HG03103 (cell line): ENCODE measurements around the gene MYCL.
"Not testable (repeated sequence)": the region's sequence is repeated elsewhere in the genome, so short reads cannot be mapped to it uniquely, and the experiment has no call there.

Source experiments
- ATAC-seq: cut with Tn5 transposase; IDR thresholded peaks from one replicate; pipeline ENCODE4 v1.9.1; 2021; ENCODE audit warnings: low read depth; ENCODE audit not compliant: unreplicated experiment

The MYCL gene

DNA sequence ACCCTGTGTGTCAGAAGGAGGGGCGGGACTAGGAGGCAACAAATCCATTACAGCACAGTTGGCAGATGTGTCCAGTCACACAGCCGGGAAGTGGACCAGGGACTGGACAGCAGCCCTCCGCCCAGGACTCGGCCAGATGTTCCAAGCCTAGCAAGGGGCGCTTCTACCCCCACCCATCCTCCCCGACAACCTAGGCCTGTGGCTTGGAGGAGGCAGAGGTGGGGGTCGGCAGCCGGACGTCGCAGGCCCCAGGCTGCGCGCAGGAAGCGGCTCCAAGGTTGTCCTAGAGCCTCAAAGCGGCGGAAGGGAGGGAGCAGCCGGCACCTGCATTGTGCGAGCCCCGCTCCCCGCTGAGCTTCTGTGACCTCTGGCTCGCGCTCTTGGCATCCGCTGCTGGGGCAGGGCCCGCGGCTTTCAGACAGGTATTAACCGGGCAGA lies 20.6 kb upstream of the MYCL start:
- no peak for ATAC-seq

DNA sequence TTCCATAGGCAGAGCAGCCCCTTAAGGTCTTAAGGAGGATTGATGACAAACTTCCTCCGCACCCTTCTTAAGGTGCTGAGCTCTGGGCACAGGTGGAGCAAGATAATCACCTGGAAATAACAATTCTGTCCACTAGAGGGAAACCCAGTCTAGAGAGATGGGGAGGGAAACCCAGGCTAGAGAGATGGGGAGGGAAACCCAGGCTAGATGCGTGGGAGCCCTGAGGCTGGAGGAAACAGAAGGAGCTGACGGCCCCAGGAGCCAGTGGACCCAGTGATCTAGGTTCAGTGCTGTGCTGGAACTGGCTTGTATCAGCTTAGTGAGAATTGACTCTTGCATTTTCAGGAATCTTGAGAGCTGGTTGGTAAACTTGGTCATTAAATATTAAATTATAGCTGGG lies 17.8 kb upstream of the MYCL start:
- no peak for ATAC-seq

DNA sequence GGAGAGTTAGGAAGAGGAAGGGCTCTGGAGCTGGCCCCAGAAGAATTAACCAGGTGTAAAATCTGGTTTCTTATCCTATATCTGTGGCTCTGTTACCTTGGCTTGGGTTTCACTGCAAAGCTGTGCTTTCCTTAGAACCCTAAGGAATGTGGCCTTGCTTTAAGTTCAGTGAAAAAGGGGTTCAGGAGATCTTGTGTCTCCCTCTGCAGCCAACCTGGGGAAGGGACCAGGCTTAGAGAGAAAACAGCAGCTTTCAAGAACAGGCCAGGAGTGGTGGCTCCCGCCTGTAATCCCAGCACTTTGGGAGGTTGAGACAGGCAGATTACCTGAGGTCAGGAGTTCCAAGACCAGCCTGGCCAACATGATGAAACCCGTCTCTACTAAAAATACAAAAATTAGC lies 16.1 kb upstream of the MYCL start:
- ATAC-seq, result no peak

DNA sequence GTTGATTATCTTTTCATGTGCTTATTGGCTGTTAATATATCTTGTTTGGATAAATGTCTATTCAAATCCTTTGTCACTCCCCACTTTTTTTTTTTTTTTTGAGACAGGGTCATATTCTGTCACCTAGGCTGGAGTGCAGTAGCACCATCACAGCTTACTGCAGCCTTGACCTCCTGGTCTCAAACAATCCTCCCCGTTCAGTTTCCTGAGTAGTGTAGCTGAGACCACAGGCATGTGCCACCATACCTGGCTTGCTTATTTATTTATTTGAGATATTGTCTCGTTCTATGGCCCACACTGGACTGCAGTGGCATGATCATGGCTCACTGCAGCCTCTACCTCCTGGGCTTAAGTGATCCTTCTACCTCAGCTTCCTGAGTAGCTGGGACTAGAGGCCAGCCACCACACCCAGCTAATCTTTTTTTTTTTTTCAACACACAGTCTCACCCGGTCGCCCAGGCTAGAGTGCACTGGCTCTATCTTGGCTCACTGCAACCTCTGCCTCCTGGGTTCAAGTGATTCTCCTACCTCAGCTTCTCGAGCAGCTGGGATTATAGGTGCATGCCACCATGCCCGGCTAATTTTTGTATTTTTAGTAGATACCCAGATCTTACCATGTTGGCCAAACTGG lies 13.9 kb upstream of the MYCL start:
- no peak for ATAC-seq

DNA sequence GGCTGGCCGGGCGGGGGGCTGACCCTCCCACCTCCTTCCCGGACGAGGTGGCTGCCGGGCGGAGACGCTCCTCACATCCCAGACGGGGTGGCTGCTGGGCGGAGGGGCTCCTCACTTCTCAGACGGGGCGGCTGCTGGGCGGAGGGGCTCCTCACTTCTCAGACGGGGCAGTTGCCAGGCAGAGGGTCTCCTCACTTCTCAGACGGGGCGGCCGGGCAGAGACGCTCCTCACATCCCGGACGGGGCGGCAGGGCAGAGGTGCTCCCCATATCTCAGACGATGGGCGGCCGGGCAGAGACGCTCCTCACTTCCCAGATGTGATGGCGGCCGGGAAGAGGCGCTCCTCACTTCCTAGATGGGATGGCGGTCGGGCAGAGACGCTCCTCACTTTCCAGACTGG lies 11.4 kb upstream of the MYCL start:
- ATAC-seq, result not testable (repeated sequence)

DNA sequence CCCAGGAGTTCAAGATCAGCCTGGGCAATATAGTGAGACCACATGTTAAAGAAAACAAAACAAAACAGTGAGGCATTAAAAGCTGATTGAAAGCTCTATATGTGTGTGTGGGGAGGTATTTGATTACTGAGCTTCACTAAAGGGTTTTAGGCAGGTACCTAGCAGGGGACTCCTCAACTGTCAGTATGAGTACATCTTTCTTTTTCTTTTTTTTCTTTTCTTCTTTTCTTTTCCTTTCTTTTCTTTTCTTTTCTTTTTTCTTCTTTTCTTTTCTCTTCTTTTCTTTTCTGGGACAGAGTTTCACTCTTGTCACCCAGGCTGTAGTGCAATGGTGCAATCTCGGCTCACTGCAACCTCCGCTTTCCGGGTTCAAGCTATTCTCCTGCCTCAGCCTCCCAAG lies 8.5 kb upstream of the MYCL start:
- ATAC-seq, result no peak

DNA sequence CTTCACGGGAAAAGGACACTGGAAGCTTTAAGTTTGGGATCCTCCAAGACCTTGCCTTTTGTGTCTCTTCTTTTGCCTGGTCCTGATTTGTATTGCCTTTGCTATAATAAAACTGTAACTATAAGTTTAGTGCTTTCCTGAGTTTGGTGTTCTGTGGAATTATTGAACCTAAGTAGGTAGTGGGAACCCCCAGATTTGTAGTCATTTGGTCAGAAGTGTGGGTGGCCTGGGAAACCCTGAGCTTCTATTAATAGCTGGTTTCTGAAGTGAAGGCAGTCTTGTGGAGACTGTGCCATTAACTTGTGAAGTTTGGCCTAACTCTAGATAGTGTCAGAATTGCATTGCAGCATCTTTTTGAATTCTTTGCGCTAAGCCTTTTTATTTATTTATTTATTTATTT lies 6.8 kb upstream of the MYCL start:
- ATAC-seq, result no peak

DNA sequence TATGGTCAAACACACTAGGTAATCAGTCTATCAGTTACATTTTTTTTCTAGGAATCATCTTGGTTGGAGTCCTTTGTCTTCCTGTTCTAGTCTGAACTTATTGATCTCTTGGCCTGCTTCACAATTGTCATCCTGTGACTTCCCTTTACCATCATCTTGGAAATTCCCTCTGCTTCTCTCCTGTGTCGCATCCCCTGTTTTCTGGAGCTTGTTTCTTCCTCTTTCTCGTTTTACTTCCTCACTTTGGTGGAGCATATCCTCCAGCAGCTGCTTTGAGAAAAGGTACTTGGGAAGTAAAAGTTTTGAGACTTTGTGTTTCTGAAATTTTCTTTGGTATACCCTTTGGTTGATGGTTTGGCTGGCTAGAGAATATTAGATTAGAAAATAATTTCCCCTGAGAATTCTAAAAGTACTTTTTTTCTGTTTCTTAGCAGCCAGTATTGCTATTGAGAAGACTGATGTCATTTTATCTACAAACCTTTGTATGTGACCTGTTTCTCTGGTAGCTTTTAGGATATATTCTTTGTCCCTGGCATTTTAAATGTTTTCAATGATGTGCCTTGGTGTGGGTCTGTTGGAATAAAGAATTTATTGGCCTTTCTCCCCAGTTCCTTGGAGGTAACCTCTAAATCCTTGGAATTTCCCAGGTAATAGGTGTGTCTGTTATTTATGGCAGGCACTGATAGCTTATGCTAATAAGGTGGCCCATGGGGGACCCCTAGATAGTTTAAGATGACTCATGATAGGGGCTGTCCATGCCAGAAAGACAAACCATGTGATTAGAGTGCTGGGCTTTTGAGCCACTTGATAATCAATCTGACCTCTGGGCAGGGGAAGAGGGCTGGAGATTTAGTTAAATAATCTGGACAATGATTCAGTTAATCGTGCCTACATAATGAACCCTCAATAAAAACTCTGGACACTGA lies 6.1 kb upstream of the MYCL start:
- no peak for ATAC-seq

DNA sequence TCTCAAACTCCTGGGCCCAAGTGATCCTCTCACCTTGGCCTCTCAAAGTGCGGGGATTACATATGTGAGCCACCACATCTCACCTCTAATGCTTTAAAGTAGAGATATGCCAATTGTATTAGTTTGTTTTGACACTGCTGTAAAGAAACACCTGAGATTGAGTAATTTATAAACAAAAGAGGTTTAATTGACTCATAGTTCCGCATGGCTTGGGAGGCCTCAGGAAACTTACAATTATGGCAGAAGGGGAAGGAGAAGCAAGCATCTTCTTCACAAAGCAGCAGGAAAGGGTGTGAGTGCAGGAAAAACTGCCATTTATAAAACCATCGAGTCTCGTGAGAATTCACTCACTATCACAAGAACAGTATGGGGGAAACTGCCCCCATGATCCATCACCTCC lies 3.5 kb upstream of the MYCL start:
- ATAC-seq, result no peak

DNA sequence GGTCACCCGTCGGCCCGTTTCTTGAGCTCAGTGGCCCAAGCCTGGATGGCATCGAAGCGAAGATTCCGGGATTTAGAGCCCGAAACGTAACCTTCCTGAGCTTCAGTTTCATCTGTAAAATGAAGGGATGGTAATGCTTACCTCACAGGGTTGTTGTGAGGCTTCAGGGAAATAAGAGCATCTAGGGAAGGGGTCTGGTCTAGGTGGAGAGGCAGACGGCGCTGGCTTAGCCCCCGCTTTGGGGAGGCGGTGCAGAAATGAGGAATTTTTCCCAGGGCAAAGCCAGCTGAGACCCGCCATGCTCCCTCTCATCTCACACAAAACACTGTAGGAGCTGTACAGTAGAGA lies 717 bp upstream of the MYCL start:
- no peak for ATAC-seq

DNA sequence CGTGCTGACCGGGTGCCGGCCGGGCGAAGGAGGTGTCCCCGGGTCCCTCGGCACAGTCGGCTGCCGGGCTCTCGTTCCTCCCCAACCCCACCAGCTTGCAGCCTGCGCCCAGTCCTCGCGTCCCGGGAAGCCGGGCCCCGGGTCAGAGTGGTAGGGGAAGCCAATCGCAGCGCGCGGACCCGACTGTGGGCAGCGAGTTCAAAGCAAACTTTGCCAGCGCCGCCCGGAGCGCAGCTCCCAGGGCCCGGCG lies 328 bp downstream of the MYCL start:
- ATAC-seq, result no peak

DNA sequence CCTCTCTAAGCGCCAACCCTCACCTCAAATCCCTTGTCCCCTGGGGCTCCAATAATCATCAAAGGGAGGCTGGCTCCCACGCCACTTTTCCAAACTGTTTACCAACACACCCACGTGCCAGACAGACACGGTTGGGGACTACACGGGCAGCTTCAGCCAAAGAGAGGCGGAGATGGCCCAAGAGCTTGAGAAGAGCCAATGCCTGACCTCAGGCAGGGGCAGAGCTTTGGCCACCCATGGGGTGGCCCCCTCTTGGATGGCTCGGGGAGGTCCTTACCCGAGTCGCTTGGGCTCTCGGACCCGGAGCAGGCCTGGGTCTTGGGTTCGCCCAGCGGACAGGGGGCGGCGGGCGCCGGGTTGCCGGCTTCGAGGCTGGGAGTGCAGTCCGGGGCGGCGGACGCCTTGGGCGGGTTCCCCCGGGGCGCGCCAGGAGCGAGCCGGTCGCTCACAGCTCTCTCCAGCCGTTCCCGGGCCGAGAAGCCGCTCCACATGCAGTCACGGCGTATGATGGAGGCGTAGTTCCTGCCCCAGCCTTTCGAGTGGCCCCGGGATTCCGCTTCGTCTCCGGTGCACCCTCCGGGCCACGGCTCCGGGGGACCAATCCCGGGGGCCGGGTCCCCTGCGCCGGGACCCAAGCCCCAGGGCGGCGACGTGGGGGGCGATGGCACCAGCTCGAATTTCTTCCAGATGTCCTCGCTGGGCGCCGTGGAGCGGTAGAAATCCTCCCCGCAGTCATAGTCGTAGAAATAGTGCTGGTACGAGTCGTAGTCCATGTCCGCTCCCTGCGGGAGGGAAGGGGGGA lies 854 bp downstream of the MYCL start:
- ATAC-seq, result no peak

DNA sequence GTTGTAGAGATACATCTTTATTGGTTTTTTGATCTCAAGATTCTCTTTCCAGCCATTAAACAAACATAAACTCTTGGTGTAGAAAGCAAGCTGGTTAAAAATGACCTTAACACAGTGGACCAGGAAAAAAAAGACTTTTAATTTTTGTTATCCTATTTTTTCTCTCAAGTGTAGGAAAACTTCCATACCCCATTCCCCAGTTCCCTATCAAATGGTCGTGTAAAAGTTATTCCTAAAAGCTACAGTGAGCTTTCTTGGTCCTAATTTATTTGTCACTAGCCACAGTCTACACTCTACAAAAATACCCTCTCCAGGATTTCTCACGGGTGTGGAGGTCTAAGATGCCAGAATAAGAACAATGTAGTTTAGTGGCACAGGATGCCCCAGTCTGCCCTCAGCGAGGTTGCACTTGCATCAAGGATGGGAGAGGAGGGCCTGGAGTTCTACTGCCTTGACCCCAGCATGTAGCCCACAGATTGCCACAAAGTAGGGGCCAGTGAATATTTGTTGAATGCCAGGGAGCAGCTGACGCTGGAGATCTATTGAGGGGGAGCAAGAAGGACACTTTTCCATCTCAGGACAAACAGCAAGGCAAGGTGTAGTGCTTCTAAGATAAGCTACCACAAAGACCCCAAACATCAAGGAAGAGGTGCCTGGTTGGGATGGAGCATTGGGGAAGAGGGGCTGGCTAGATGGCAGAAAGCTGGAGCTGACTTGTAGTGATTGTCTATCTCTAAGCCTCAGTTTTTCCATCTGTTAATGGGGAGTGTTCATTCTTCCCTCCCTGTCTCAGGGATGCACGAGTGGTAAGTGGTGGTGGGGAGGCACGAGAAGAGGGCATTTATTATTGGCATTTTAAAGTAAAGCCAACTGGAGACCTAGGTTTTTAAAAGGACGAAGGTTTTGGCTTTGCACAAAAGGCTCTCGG lies 1.8 kb downstream of the MYCL start:
- no peak for ATAC-seq

DNA sequence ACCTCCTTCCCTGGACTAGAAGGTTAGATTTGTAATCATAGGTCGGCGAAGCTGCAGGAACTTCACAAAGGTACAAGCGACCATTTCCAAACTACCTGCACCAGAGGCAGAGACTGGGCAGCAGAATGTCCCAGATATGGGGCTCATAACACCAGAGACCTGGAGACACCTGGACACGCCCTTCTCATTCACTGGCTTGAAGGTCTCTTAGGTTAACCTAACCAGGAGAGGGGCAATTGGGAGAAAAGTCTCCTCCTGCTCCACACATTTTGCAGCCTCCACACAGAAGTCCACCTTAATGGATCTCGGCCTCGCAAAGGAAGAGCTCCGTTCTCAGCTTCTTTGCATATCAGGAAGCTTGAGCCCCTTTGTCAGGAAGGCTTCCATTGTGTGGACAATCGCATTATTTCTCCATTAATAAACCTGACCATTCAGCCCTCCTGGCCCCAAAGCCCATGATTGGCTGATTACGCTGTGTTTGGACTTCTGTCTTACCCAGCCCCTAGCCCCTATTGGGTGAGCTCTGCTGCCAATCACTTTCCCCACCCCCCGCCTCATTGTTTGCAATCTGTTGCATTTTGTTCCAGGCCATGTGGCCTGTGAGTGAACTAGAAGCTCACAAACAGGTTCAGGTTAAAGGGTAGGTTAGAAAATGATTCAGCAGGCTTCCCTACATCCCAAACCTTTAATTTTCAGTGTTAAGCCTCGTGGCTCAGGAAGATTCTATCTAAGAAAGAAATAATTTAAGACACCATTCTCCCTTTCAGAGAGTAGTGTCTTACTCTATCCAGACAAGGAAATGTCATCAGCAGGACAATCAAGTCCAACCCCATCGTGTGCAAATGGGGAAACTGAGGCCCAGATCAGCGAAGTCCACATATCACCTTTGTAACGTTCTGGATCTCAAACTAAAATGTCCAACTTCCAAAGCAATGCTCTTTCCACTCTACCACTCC lies 2.8 kb downstream of the MYCL start:
- ATAC-seq, result no peak

DNA sequence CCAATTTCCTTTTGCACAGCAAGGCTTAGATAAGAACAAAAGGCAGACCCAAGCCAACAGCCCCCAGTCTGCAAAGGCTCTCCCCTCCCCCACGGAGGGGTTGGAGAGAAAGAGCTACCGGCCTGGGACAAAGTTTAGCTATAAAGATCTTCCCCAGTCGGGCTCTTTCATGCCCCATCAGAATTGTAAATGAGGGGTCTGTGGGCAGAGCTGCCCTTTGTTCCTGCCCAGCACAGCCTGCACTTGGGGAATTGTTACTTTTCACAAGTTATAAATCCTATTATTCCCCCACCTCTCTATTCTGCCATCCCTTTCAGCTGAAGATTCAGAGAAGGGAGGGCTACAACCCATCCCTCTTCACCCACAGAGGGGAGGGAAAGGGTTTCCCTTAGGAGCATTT lies 3.5 kb downstream of the MYCL start:
- no peak for ATAC-seq

DNA sequence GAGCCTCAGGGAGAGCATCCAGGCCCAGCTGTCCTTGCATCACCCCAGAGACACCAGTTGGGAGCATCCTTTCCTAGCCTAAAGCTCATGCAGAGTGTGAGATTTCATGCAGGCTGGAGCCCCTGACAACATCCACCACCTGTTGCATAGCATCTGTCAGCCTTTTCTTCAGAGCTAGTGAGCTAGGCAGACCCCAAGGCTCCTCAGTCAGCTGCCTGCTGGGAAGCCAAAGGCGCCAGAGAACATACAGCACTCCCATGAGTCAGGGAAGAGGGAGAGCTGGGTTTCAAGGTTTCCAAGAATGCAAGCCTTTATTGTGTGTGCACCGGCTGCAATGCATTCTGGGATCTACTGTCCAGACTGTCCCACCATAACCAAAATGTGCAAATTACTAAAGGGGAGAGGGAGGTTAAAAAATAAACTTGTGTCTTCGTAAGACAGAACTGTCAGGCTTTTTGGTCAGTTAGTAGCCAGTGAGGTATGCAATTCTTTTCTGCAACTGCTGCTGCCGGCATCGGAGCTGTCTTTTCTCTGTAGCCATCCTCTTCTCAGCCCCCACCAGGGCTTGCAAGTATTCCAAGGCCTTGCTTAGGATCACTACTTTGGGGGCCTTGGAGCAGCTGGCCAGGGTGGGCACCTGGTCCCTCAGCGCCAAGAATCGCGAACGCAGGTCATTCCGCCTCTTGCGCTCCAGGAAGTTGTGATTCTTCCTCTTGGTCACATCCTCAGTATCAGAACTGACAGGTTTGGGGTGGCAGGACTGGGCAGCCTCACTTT lies 4.6 kb downstream of the MYCL start:
- ATAC-seq, result no peak

DNA sequence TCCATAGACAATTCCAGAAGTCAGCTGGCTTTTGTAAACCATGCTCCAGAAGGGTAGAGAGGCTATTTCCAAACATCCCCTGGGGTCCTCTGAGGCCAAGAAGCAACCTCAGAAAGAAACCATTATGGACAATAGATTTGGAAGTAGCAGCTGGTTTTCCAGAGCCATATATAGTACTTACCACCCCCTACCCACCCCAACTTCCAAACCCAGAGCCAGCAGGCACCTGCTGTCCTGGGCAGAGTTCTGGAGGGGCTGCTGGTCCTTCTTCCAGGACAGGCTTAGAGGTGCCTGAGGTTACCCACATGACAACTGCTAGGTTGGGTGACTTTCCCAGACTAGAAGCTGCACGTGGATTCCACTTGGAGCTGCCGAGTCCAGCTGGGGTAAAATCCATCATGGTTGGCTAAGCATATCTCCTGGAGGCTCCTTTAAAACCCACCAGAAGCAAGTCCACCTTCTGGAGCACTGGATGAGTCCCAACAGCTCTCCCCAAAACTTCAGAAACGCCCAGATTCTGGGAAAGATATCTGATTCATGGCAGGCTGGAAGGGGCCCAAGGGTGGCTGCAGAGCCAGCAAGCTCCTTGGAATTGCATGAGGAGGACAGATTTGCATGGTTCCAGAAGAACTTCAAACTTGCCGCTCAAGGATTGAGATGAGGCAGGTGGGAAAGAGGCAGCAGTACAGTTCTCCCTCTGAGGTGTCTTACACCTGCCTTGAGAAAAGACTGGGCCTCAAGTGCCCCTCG lies 5.8 kb downstream of the MYCL start:
- ATAC-seq, result no peak

DNA sequence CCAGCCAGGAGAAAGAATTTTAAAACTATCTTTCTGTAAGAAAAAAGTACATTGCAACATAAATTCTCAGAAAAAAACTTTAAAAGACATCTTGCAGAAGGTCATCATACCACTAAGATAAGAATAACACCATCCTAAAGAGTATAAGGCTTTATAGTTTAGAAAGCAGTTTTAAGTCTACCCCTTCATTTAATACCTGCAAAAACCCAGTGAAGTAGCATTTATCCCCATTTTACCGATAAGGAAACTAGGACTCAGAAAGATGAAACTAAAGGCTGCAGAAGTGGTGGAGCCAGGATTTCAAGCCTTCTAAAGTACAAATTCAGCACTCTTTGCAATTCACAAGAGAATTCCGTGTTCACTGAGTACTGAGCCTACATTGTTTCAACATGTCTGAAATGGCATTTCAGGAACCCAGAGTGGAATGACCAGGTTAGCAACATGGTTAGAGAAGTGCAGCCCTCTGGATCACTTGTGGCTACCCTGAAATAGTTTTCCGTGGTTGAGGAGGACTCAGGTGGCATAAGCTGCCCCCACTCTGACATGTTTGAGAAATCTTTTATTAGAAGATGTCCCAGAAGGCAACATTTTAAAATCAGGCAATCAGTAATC lies 6.7 kb downstream of the MYCL start:
- no peak for ATAC-seq
